ENCODE measurements around the gene KIF5C.

KIF5C gene

GRCh38 chr2:149005471-149006077 lies 130.5 kb downstream of the KIF5C start:
- no peak for DNase-seq (ENCODE audit: extremely low spot score, insufficient read length, low read depth)
- FAIRE-seq: no peak

DNA sequence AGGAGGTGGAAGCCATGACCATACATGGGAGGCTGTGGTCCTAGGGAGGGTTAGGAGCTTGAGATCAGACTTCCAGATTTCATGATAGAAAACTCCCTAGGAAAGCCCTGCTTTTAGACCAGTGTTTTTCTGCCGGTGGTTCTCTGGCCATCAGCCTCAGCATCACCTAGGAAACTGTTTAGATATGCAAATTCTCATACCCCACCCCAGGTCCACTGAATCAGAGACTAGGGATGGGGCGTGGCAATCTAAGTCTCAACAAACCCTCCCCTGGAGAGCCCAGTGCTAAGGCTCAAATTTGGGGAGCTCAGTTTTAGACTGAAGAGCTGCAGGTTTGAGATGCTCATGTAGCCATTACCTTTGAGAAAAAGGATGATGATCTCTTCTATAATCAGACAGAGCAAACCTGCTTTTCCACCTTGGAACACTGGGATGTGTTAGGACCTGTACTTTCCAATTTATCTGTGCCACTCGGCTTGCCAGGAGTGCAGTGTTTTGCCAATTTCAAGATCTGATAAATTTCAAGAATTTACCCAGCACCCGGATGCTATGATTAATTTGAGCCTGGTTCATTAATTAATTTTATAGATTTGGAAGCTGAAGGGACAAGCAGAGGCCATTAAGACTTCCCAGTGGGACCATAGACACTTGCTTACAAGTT lies 132.0 kb downstream of the KIF5C start:
- DNase-seq (ENCODE audit: extremely low spot score, insufficient read length, low read depth) (no peak), FAIRE-seq (no peak)

DNA sequence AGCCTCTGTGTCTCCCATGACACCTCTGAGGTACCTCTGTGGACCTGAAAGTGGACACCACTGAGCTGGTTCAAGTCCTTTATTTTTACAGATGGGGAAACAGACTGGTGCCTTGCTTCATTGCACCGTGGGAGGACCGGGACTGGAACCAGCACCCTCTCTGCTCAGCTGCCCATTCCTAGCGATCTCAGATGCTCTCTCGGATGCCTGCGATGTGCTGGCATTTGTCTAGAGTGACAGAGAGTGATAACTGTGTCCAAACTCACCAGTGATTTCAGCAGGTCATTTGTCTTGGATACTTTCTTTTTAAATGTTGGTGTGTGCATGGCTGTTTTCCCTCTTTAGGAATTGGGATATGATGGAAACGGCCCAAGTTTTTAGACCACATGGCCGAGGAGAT lies 133.4 kb downstream of the KIF5C start:
- FAIRE-seq: no peak
- no peak for DNase-seq (ENCODE audit: extremely low spot score, insufficient read length, low read depth)

GRCh38 chr2:149009576-149010461 lies 134.8 kb downstream of the KIF5C start:
- DNase-seq (ENCODE audit: extremely low spot score, insufficient read length, low read depth): no peak
- no peak for FAIRE-seq

DNA sequence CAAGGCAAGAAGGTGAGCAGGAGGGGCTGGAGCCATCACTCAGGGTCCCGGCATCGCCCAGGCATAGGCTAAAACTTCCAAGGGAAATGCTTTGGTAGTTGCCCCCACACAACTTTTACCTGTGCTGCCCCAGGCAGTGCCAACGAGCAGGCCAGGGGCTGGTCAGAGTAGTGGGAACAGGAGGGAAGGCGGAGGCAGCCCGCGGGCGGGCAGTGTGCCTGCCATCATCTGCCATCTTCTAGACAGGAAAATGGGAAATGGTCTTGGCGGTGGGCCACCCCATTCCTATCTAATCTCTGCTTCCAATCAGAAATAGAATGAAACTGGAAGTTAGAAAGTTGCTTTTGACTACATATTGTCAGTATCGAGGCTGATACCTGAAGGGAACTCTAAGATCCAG lies 137.5 kb downstream of the KIF5C start:
- no peak for DNase-seq (ENCODE audit: extremely low spot score, insufficient read length, low read depth)
- FAIRE-seq: no peak

DNA sequence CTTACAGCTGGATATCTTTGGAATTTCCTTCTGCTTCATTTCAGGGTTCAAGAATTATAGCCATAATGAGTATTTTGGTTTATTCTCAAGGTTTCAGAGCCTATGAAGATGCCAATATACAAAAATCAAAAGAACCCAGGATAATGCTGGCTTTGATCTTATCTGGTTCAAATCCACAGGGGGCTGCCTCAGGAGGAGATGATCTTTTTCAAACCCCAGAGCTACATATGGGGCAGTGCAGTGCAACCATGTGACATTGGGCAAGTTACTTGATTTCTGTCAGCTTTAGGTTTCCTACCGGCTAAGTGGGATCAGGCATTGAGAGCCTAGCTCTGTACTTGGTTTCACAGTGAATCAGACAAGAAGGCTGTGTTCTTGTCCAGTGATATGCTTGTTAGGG lies 140.5 kb downstream of the KIF5C start:
- DNase-seq (ENCODE audit: extremely low spot score, insufficient read length, low read depth): no peak
- FAIRE-seq: no peak

GRCh38 chr2:149015926-149016563 lies 141.0 kb downstream of the KIF5C start:
- FAIRE-seq: no peak

DNA sequence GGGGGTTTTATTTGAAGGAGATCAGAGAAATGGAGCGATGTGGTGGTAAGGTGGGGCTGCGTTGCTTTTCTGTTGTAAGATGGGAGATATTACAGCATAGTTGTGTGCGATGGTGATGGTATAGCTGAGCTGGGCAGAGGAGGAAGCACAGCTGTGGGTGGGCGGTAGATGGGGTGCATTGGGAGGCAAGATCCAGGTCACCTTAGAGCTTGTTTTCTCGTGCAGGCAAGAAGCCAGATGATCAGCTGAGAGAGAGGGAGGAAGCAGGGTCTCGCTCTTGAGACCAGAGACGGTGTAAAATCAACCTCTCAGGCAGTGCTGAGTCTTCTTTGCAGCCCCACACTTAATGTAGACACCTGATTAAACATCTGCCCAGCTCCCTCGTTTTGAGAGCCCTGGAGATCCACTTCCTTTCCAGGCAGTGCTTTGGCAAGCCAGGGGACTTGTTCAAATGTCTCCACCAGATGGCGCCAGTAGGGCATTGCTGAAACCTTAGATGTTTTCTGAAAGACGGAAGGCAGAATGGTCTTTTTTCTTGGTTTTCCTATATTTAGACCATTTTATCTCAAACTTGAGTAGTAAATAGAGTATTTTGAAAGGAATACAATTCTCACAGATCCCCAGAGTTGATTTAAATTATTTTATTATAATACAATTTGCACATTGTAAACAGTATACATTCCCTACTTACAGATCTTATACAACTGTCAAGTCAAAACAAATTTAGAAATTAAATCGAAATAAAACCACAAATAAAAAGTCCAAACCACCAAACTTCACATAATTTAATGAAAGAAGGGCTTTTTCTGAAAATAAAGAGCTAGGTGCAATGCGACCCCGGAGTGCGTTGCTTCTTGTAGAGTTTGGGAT lies 142.3 kb downstream of the KIF5C start:
- peak; percentile 92 for FAIRE-seq
- DNase-seq (ENCODE audit: extremely low spot score, insufficient read length, low read depth): peak; percentile 54

More at GRCh38 chr2:149015926-149016563, 141.0 kb downstream of the KIF5C start:
- no peak for DNase-seq (ENCODE audit: extremely low spot score, insufficient read length, low read depth)

DNA sequence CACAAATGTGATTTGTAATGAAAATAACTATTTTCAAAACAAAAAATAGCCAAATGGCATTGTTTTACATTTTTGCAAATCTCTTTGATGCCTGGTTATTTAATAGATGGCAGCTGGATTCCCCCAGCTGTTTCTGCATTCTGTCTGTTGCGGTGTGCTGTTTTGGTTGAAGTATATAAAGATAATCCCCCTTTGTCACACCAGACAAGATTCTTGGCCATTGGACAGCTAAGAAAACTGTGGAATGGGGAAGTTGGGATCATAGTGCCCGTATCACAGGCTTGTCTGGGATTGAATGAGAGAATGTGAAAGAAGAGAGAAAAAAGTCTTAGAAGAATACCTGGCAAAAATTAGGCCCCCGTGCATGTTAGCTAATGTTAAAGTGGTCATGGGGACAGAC lies 144.0 kb downstream of the KIF5C start:
- no peak for DNase-seq (ENCODE audit: extremely low spot score, insufficient read length, low read depth)
- no peak for FAIRE-seq

DNA sequence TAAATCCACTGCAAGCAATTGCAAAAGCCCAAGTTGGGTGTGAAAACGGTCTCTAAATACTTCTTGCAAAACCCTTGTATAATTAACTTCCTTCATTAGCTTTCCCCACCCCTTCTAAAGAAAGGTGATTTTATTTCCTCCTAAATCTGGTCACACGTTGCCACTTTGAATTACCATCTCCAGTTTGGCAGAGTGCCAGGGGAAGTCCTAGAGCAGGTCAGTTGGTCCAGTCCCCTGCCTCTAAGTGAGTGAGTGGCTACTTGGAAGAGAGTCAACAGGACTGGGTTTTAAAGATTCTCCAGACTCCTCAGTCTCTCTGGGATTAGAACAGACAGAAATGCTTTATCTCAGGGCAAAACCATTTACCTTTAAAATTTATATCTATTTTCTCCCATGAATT lies 144.7 kb downstream of the KIF5C start:
- FAIRE-seq: peak; percentile 75
- no peak for DNase-seq (ENCODE audit: extremely low spot score, insufficient read length, low read depth)

GRCh38 chr2:149020432-149020851 lies 145.4 kb downstream of the KIF5C start:
- FAIRE-seq (no peak), DNase-seq (ENCODE audit: extremely low spot score, insufficient read length, low read depth) (no peak)

DNA sequence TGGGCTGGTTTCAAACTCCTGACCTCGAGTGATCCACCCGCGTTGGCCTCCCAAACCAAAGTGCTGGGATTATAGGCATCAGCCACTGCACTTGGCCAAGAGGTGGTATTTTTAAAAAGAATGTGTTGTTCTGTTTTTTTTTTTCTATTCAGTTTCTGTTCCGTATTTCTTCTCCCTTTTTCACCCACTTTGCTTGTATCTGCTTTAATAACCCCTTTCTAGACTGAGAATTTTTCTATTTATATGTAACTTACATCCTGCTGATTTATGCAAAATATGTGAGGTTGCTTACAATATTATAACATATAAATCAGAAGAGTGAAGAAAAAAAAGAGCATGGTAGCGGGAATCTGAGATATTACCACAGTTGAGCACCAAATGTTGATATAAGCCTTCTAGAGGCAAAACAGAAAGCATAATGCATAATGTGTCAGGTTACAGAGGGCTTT lies 146.3 kb downstream of the KIF5C start:
- FAIRE-seq (no peak), DNase-seq (ENCODE audit: extremely low spot score, insufficient read length, low read depth) (no peak)

- FAIRE-seq: peak; percentile 93
These were observed 146.7 kb downstream of the KIF5C start for GRCh38 chr2:149021761-149022160.

GRCh38 chr2:149023091-149023490 lies 148.1 kb downstream of the KIF5C start:
- no peak for DNase-seq (ENCODE audit: extremely low spot score, insufficient read length, low read depth)
- FAIRE-seq: no peak

More at GRCh38 chr2:149021761-149022160, 146.7 kb downstream of the KIF5C start:
- DNase-seq (ENCODE audit: extremely low spot score, insufficient read length, low read depth): no peak

DNA sequence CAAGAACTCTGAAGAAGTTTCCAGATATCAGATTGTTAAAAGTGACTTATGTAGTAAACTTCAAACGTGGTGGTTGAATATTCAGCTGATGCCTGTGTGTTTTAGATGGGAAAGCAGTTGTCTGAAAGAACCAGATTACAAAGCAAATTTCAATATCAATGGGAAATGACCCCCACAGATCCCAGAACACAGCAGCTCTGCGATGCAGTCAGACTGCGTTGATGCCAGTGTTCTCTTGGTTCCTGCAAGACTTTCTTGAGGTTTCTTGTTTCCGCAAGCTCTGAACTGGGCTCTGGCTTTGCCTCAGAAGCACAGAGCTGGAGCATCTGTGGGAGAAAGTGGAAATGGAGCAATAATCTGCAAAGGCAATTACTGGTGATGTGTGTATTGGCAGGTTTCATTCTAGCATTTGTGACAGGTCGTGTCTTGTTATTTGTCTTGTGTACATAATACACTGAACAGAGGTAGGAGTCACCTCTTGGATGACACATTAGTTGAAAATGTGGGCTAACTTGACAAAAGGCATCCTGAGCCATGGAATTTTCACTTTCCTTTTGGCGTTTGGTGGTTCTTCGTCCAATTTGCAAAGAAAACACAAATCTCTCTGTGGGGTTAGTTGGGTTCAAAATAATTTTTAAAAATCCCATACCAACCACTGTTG lies 152.7 kb downstream of the KIF5C start:
- FAIRE-seq (no peak), DNase-seq (ENCODE audit: extremely low spot score, insufficient read length, low read depth) (no peak)

DNA sequence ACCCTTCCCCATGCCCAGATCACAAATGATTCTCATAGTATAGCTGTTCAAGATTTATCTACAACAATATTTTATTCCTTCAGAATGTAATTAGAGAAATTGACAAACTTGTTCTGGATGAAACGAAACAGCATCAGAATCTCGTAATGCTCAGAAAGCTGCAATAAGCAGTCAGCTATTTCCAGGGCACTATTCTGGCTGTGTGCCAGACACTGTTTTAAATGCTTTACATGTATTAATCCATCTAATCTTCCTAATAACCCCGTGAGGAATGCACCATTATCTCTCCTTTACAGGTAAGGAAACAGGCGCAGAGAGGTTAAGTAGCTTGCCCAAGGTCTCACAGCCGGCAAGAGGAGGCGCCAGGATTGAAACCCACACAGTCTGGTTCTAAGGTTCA lies 153.3 kb downstream of the KIF5C start:
- DNase-seq (ENCODE audit: extremely low spot score, insufficient read length, low read depth): no peak
- FAIRE-seq: no peak

DNA sequence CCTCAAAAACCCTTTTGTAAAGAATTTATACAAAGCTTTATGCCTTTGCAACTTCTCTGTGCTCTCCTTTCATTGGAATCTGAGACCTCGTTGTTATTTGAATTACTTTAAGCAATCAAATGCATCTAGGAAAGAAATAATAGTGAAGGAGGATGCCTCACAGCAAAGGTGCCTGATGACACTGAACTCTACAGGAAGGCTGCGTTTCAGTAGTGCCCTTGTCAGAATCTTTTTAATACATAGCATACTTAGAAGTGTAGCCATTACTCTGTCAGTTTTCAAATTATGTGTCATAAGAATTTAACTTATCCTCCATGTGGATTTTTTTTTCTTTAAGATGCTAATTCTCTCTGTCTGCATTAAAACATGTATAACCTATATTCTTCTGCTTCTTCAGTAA lies 153.9 kb downstream of the KIF5C start:
- FAIRE-seq: no peak
- no peak for DNase-seq (ENCODE audit: extremely low spot score, insufficient read length, low read depth)

DNA sequence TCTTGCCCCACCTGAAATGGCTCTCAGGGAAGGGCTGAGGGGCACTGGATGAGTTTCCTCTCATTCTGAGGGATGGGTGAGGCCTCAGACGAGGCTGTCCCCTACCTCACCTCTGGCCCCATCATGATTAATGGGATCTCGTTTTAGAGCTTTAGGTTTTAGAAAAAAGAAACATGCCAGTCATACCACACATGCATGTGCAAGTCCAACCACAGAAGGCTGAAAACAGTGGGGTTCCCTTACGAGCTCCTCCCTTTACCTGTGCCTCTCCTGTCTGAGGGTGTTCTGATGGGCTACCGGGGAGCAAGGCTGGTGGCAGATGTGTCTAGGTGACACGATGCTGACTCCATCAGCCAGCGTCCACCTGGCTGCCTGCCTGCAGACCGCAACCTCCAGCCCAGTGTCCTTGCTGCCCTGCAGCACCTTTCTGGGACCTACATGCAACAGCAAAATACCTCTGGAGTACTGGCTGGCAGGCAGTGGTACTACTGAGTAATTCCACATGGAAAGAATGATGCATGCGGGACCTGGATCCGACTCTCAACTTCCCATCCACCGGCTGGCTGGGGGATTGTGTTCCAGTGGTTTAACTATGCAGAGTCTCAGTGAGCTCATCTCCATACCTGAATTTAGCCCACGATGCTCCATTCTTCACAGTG lies 154.4 kb downstream of the KIF5C start:
- FAIRE-seq: no peak
- DNase-seq (ENCODE audit: extremely low spot score, insufficient read length, low read depth): no peak
